ENCODE results near the gene UBA1.

Gene UBA1

DNA sequence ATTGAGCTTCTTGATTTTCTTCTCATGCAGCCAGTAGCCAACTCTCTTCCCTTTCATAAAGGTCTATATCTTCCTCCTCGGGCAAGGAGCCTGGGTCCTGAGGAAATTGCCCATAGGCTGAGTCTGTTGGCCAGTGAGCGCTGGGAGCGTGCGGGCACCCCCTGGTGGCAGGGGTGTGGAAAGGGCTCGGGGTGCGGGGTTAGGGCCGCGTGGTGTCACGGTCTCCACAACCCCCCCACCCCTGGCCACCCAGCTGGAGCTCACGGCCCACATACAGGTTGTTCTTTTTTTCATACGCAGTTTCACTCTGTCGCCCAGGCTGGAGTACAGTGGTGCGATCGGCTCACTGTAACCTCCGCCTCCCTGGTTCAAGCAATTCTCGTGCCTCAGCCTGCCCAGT is 35.5 kb upstream of the UBA1 start:
- TF ChIP-seq, protein P1, sequence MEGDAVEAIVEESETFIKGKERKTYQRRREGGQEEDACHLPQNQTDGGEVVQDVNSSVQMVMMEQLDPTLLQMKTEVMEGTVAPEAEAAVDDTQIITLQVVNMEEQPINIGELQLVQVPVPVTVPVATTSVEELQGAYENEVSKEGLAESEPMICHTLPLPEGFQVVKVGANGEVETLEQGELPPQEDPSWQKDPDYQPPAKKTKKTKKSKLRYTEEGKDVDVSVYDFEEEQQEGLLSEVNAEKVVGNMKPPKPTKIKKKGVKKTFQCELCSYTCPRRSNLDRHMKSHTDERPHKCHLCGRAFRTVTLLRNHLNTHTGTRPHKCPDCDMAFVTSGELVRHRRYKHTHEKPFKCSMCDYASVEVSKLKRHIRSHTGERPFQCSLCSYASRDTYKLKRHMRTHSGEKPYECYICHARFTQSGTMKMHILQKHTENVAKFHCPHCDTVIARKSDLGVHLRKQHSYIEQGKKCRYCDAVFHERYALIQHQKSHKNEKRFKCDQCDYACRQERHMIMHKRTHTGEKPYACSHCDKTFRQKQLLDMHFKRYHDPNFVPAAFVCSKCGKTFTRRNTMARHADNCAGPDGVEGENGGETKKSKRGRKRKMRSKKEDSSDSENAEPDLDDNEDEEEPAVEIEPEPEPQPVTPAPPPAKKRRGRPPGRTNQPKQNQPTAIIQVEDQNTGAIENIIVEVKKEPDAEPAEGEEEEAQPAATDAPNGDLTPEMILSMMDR (IDR thresholded peaks at IDR 0.05; ENCODE audit: insufficient read depth, low read length, poor library complexity, severe bottlenecking) = no peak
- no peak for DNase-seq (ENCODE audit: extremely low read depth, insufficient read length)
- H3K36me3 ChIP-seq (ENCODE audit: control insufficient read depth, insufficient read depth, low read length) = peaks cover 6% of the 10 kb centered on the region
- H3K4me3 ChIP-seq (replicated peaks; ENCODE audit: low read depth, low read length) = no peak overlapping the region
- no peaks in the 10 kb centered on the region for H3K27me3 ChIP-seq (replicated peaks; ENCODE audit: control insufficient read depth, insufficient read depth, low read length)

DNA sequence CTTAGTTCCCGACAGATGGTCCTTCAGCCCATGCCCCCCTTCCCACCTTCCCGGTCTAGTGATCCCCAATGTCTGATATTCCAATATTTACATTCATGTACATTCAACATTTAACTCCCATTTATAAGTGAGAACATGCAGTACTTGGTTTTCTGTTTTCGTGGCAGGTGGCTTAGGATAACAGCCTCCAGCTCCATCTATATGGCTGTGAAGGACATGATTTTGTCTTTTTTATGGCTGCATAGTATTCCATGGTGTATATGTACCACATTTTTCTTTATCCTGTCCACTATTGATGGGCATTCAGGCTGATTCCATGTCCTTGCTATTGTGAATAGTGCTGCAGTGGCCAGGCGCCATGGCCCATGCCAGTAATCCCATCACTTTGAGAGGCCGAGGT is 34.8 kb upstream of the UBA1 start:
- Histone ChIP-seq H3K27me3 (replicated peaks; ENCODE audit: control insufficient read depth, insufficient read depth, low read length) (no peaks in the 10 kb centered on the region), H3K4me3 (replicated peaks; ENCODE audit: low read depth, low read length) (no peak overlapping the region), H3K36me3 (ENCODE audit: control insufficient read depth, insufficient read depth, low read length) (peaks cover 6% of the 10 kb centered on the region)
- TF ChIP-seq, protein P1 (IDR thresholded peaks at IDR 0.05; ENCODE audit: insufficient read depth, low read length, poor library complexity, severe bottlenecking) = no peak
- no peak for DNase-seq (ENCODE audit: extremely low read depth, insufficient read length)

DNA sequence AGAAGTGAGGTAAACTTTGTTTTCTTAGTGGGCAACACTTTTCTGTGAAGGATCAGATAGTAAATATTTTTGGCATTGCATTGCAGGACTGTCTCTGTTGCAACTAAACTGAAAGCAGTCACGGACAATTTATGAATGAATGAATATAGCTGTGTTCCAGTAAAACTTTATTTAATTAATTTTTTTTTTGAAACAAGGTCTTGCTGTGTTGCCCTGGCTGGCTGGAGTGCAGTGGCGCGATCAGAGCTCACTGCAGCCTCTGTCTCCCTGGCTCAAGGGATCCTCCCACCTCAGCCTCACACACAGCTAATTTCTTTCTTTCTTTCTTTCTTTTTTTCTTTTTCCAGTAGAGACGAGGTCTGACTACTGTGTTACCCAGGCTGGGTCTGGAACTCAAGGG is 32.8 kb upstream of the UBA1 start:
- Histone ChIP-seq H3K4me3 (replicated peaks; ENCODE audit: low read depth, low read length) (no peak overlapping the region), H3K36me3 (ENCODE audit: control insufficient read depth, insufficient read depth, low read length) (peaks cover 6% of the 10 kb centered on the region), H3K27me3 (replicated peaks; ENCODE audit: control insufficient read depth, insufficient read depth, low read length) (no peaks in the 10 kb centered on the region)
- no peak for DNase-seq (ENCODE audit: extremely low read depth, insufficient read length)
- TF ChIP-seq, protein P1 (IDR thresholded peaks at IDR 0.05; ENCODE audit: insufficient read depth, low read length, poor library complexity, severe bottlenecking) = no peak

DNA sequence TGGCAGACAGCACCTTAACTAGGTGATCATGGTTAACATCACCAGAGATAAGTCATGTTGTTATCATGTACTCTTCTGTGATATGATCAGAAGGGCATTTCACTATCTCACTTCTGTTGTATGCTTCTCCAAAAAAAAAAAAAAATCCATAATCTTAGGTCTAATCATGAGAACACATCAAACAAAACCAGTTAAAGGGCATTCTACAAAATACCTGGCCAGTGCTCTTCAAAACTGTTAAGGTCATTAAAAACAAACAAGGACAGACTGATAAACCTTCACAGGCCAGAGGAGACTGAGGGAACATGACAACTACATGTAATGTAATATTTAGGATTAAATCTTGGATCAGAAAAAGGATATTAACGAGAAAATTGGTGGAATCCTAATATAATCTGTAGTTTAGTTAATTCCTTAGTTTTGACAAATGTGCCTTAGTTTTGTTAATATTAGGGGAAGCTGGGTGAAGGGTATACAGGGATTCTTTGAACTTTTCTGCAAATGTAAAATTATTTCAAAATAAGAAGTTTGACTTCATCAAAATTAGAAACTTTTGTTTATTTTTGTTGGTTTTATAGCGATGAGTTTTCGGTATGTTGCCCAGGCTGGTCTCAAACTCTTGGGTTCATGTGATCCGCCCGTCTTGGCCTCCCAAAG is 30.6 kb upstream of the UBA1 start:
- DNase-seq (ENCODE audit: extremely low read depth, insufficient read length) = no peak
- no peaks in the 10 kb centered on the region; the same call in 1 of the 2 replicates for H3K36me3 ChIP-seq (ENCODE audit: control insufficient read depth, insufficient read depth, low read length)
- no peaks in the 10 kb centered on the region for H3K27me3 ChIP-seq (replicated peaks; ENCODE audit: control insufficient read depth, insufficient read depth, low read length)
- H3K4me3 ChIP-seq (replicated peaks; ENCODE audit: low read depth, low read length) = no peak overlapping the region
- TF ChIP-seq, protein P1 (IDR thresholded peaks at IDR 0.05; ENCODE audit: insufficient read depth, low read length, poor library complexity, severe bottlenecking) = no peak

DNA sequence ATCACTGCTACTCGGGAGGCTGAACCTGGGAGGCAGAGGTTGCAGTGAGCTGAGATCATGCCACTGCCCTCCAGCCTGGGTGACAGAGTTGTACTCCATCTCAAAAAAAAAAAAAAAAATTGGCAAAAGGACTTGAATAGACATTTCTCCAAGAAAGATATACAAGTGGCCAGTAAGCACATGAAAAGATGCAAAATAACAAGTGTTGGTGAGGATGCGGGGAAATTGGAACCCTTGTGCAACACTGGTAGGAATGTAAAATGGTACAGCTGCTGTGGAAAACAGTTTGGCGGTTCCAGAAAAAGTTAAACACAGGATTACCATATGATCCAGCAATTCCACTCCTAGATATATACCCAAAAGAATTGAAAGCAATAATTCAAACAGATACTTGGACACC is 29.2 kb upstream of the UBA1 start:
- no peak overlapping the region for H3K4me3 ChIP-seq (replicated peaks; ENCODE audit: low read depth, low read length)
- DNase-seq (ENCODE audit: extremely low read depth, insufficient read length) = no peak
- H3K36me3 ChIP-seq (ENCODE audit: control insufficient read depth, insufficient read depth, low read length) = no peaks in the 10 kb centered on the region; the same call in none of the 2 replicates
- no peaks in the 10 kb centered on the region for H3K27me3 ChIP-seq (replicated peaks; ENCODE audit: control insufficient read depth, insufficient read depth, low read length)
- TF ChIP-seq, protein P1 (IDR thresholded peaks at IDR 0.05; ENCODE audit: insufficient read depth, low read length, poor library complexity, severe bottlenecking) = no peak

DNA sequence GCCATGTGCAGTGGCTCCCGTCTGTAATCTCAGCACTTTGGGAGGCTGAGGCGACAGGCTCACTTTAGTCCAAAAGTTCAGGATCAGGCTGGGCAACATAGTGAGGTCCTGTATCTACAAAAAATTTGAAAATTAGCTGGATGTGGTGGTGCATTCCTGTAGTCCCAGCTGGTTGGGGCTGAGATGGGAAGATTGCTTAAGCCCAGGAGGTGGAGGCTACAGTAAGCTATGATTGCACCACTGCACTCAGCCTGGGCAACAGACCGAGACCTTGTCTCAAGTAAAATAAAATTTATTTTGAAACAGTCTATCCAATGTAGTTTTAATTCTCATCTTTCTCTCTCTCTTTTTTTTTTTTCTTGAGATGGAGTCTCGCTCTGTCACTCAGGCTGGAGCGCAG is 27.5 kb upstream of the UBA1 start:
- Histone ChIP-seq H3K4me3 (replicated peaks; ENCODE audit: low read depth, low read length) (no peak overlapping the region), H3K36me3 (ENCODE audit: control insufficient read depth, insufficient read depth, low read length) (peaks cover 1% of the 10 kb centered on the region)
- DNase-seq (ENCODE audit: extremely low read depth, insufficient read length) = no peak

More for the DNA sequence above, 27.5 kb upstream of the UBA1 start:
- TF ChIP-seq, protein P1 (IDR thresholded peaks at IDR 0.05; ENCODE audit: insufficient read depth, low read length, poor library complexity, severe bottlenecking) = no peak
- H3K27me3 ChIP-seq (replicated peaks; ENCODE audit: control insufficient read depth, insufficient read depth, low read length) = no peaks in the 10 kb centered on the region
